Measurements from ENCODE around the gene TERB1. TPM values are rescaled to one million over a fixed set of nuclear protein-coding genes. Genes with fewer than 3 reads are reported as not detected.

The TERB1 gene
- total and polyA plus RNA-seq, 2 of the 13 experiments (the other 11 are each of a cell fraction or from before 2014, with no cell fraction given), result not detected

- TF ChIP-seq LCORL (IDR thresholded peaks at IDR 0.05) (no peak), LCORL (CRISPR knock-in tag; IDR thresholded peaks at IDR 0.05) (no peak), ZNF572 (CRISPR knock-in tag; IDR thresholded peaks at IDR 0.05) (no peak), ZNF552 (CRISPR knock-in tag; IDR thresholded peaks at IDR 0.05; ENCODE audit: borderline replicate concordance) (0 out of 2 replicates have a peak, but pooled peaks have one; percentile 49), HIVEP1 (CRISPR knock-in tag; IDR thresholded peaks at IDR 0.05) (no peak), KMT2B (CRISPR knock-in tag; IDR thresholded peaks at IDR 0.05) (no peak), ZFP41 (CRISPR knock-in tag; IDR thresholded peaks at IDR 0.05; ENCODE audit: borderline replicate concordance) (no peak), ZNF10 (CRISPR knock-in tag; IDR thresholded peaks at IDR 0.05; ENCODE audit: borderline replicate concordance, low read depth) (no peak), JUNB (CRISPR knock-in tag; IDR thresholded peaks at IDR 0.05; ENCODE audit: borderline replicate concordance) (no peak), FOXA1 (IDR thresholded peaks at IDR 0.05) (no peak), FOXA1 (CRISPR knock-in tag; IDR thresholded peaks at IDR 0.05) (no peak), ZNF362 (CRISPR knock-in tag; IDR thresholded peaks at IDR 0.05; ENCODE audit: borderline replicate concordance) (no peak), MBD4 (IDR thresholded peaks at IDR 0.05; ENCODE audit: borderline replicate concordance, low read length) (no peak), ZKSCAN8 (CRISPR knock-in tag; IDR thresholded peaks at IDR 0.05; ENCODE audit: borderline replicate concordance) (no peak), EED (CRISPR knock-in tag; IDR thresholded peaks at IDR 0.05) (peak; percentile 58; the same call in 1 of the 2 replicates), ZNF337 (CRISPR knock-in tag; IDR thresholded peaks at IDR 0.05; ENCODE audit: borderline replicate concordance, low read depth) (no peak), NFATC3 (CRISPR knock-in tag; IDR thresholded peaks at IDR 0.05) (no peak), HNF4G (IDR thresholded peaks at IDR 0.05; ENCODE audit: borderline replicate concordance, low read depth, low read length) (0 out of 2 replicates have a peak, but pooled peaks have one; percentile 12), HNF4G (CRISPR knock-in tag; IDR thresholded peaks at IDR 0.05; ENCODE audit: borderline replicate concordance, low read depth) (0 out of 2 replicates have a peak, but pooled peaks have one; percentile 17), ZNF546 (CRISPR knock-in tag; conservative IDR thresholded peaks at IDR 0.05) (peak; percentile 94), RXRB (CRISPR knock-in tag; IDR thresholded peaks at IDR 0.05; ENCODE audit: borderline replicate concordance) (no peak), TBP (CRISPR knock-in tag; IDR thresholded peaks at IDR 0.05) (no peak), ZNF276 (CRISPR knock-in tag; IDR thresholded peaks at IDR 0.05; ENCODE audit: low read depth) (no peak; the same call in none of the 2 replicates), ZFP90 (CRISPR knock-in tag; IDR thresholded peaks at IDR 0.05; ENCODE audit: borderline replicate concordance) (no peak), ZNF160 (CRISPR knock-in tag; IDR thresholded peaks at IDR 0.05) (no peak; the same call in none of the 2 replicates), ZNF274 (CRISPR knock-in tag; IDR thresholded peaks at IDR 0.05) (peak; percentile 50), SETDB1 (CRISPR knock-in tag; IDR thresholded peaks at IDR 0.05; ENCODE audit: borderline replicate concordance) (no peak), HNRNPK (IDR thresholded peaks at IDR 0.05; ENCODE audit: low read depth, low read length, poor library complexity, severe bottlenecking) (no peak)
These were observed 49.9 kb downstream of the TERB1 start, which contains the start of gene DYNC1LI2 (continued) for GRCh38 chr16:66751303-66751991.
